HEK293 (cell line): Measurements from ENCODE around the gene PITPNM3.

ENCODE experiments used
- CTCF ChIA-PET: fragments of 350-600 bp; formaldehyde crosslinking; extraction: SDS; loops from one replicate; lab custom pipeline; 2021; ENCODE audit warnings: antibody characterized with exemption; lab: Yijun Ruan, JAX
- POLR2A ChIA-PET: fragments of 300-600 bp; formaldehyde crosslinking; extraction: SDS; loops from one replicate; lab custom pipeline; 2020; ENCODE audit warnings: antibody characterized with exemption, inconsistent platforms; lab: Yijun Ruan, JAX
- H3K27ac ChIP-seq: fragments of 200-500 bp; sonication (Bioruptor generic); 2 replicates; pipeline ENCODE4 v1.5.1; 2014; ENCODE audit warnings: low read depth, low read length, control low read depth, inconsistent platforms; ENCODE audit errors: extremely low read depth
- H3K36me3 ChIP-seq, 2 experiments: fragments of 200-500 bp in 1 of 2; sonication (Bioruptor generic) in 1 of 2; 1 replicate in 1 of 2; 2 replicates in 1 of 2; pipeline ENCODE4 v1.5.1; 2014 to 2017; ENCODE audit warnings: inconsistent platforms in 2 of 2, low read length in 2 of 2; ENCODE audit not compliant: control insufficient read depth in 2 of 2, insufficient read depth in 1 of 2
- H3K4me1 ChIP-seq: fragments of 200-500 bp; sonication (Bioruptor generic); 2 replicates; pipeline ENCODE4 v1.5.1; 2014; ENCODE audit warnings: mild to moderate bottlenecking, low read length, inconsistent platforms; ENCODE audit not compliant: control insufficient read depth, insufficient read depth
- H3K4me3 ChIP-seq: 2 replicates; pipeline ENCODE4 v1.5.1; 2011; ENCODE audit warnings: low read depth, mild to moderate bottlenecking, control low read depth, low read length, moderate library complexity
- H3K9me3 ChIP-seq: fragments of 200-500 bp; sonication (Bioruptor generic); 2 replicates; pipeline ENCODE4 v1.5.1; 2014; ENCODE audit warnings: low read depth, low read length, inconsistent platforms; ENCODE audit not compliant: control insufficient read depth, insufficient read depth
- GLIS2 ChIP-seq: fragments of 450-650 bp; formaldehyde crosslinking; IDR thresholded peaks from 2 replicates; pipeline ENCODE4 v1.5.1; 2016; ENCODE audit warnings: missing biosample characterization, missing genetic modification characterization
- OSR2 ChIP-seq: fragments of 450-650 bp; formaldehyde crosslinking; IDR thresholded peaks from 2 replicates; pipeline ENCODE4 v1.5.1; 2016; ENCODE audit warnings: missing biosample characterization, missing genetic modification characterization
- SCRT2 ChIP-seq: fragments of 450-650 bp; formaldehyde crosslinking; IDR thresholded peaks from 2 replicates; pipeline ENCODE4 v1.5.1; 2016; ENCODE audit warnings: missing biosample characterization, missing genetic modification characterization
- SP2 ChIP-seq: fragments of 450-650 bp; formaldehyde crosslinking; IDR thresholded peaks from 2 replicates; pipeline ENCODE4 v1.5.1; 2016; ENCODE audit warnings: missing biosample characterization, missing genetic modification characterization
- TCF7L2 ChIP-seq: IDR thresholded peaks from 2 replicates; pipeline ENCODE4 v1.6.1; 2011; ENCODE audit warnings: low read depth, mild to moderate bottlenecking, inconsistent platforms, low read length, moderate library complexity, borderline replicate concordance
- ZNF223 ChIP-seq: fragments of 450-650 bp; formaldehyde crosslinking; IDR thresholded peaks from 2 replicates; pipeline ENCODE4 v1.5.1; 2016; ENCODE audit warnings: missing biosample characterization, missing genetic modification characterization
- ZNF23 ChIP-seq: fragments of 450-650 bp; formaldehyde crosslinking; IDR thresholded peaks from 2 replicates; pipeline ENCODE4 v1.5.1; 2016; ENCODE audit warnings: missing biosample characterization, missing genetic modification characterization, borderline replicate concordance
- ZNF24 ChIP-seq: fragments of 450-650 bp; formaldehyde crosslinking; IDR thresholded peaks from 2 replicates; pipeline ENCODE4 v1.5.1; 2016; ENCODE audit warnings: missing biosample characterization, missing genetic modification characterization
- ZNF341 ChIP-seq: fragments of 450-650 bp; formaldehyde crosslinking; IDR thresholded peaks from 2 replicates; pipeline ENCODE4; 2016; ENCODE audit warnings: low read depth, missing biosample characterization, missing genetic modification characterization
- ZNF404 ChIP-seq: fragments of 450-650 bp; formaldehyde crosslinking; IDR thresholded peaks from 2 replicates; pipeline ENCODE4 v1.5.1; 2017; ENCODE audit warnings: missing biosample characterization, missing genetic modification characterization
- ZNF48 ChIP-seq: fragments of 450-650 bp; formaldehyde crosslinking; IDR thresholded peaks from 2 replicates; pipeline ENCODE4 v1.5.1; 2016; ENCODE audit warnings: missing biosample characterization, missing genetic modification characterization
- ZNF549 ChIP-seq: fragments of 450-650 bp; IDR thresholded peaks from 2 replicates; pipeline ENCODE4 v1.5.1; 2018; ENCODE audit warnings: missing biosample characterization, missing genetic modification characterization, mild to moderate bottlenecking, inconsistent platforms, moderate library complexity
- ZNF654 ChIP-seq: fragments of 450-650 bp; formaldehyde crosslinking; IDR thresholded peaks from 2 replicates; pipeline ENCODE4 v1.5.1; 2016; ENCODE audit warnings: low read depth, missing biosample characterization, missing genetic modification characterization
- ZNF843 ChIP-seq: fragments of 450-650 bp; formaldehyde crosslinking; IDR thresholded peaks from 2 replicates; pipeline ENCODE4 v1.5.1; 2016; ENCODE audit warnings: missing biosample characterization, missing genetic modification characterization
- ZSCAN30 ChIP-seq: fragments of 450-650 bp; IDR thresholded peaks from 2 replicates; pipeline ENCODE4 v1.5.1; 2018; ENCODE audit warnings: missing biosample characterization, mild to moderate bottlenecking, missing genetic modification characterization, moderate library complexity
- TF ChIP-seq, protein P1 (sequence below): fragments of 450-650 bp; formaldehyde crosslinking; IDR thresholded peaks from 2 replicates; pipeline ENCODE4; 2016; ENCODE audit warnings: missing biosample characterization, missing genetic modification characterization
- TF ChIP-seq, protein P2 (sequence below): fragments of 450-650 bp; formaldehyde crosslinking; IDR thresholded peaks from 2 replicates; pipeline ENCODE4 v1.5.1; 2016; ENCODE audit warnings: missing biosample characterization, missing genetic modification characterization

The PITPNM3 gene

DNA sequence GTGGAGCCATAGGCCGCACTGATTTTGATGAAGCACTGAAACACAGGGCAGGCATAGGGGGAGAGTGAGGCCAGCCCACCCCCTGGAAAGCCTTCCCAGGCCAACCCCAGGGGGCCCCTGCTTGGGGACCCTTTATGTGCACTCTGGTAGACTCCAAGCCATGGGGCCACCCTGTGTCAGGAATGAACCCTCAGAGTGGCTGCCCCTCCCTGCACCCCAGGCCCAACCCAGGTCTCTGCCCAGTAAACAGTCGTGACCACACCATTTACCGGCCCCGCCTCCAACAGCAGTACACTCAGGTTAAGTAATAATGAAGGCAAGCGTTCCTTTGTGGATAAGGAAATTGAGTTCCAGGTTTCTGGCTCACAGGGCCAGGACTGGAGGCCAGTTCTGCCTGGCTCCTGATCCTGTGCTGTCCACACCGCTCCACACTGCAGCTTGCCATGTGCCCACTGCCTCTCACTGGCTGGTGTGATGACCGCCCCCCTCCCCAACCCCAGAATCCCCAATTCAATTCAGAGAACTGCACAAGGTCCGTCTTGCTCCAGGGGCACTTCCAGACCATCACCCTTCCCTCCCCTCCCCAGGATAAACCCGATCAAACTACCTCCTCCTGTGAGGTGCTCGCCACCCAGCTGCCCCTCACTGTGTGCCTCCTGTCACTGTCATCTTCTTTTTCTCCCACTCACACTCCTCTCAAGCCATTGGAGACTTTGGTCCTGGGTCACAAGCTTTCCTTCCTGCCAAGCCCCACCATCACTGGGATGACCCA is 98.5 kb downstream of the PITPNM3 start:
- CTCF ChIA-PET = interaction anchor here (1.1 to 1.2 kb wide), 2 partner anchors 15 to 26 kb away, joined by 3 to 4 read pairs; no protein-coding TSS in a partner anchor
- Histone ChIP-seq H3K4me1 (no peaks in the 10 kb centered on the region), H3K36me3 (no peaks in the 10 kb centered on the region), H3K4me3 (no peak overlapping the region), H3K27ac (no peak overlapping the region), H3K9me3 (no peaks in the 10 kb centered on the region)
- POLR2A ChIA-PET = interaction anchor here (0.7 kb wide), 1 partner anchor 830 kb away, joined by 6 read pairs; no protein-coding TSS in a partner anchor
- TF ChIP-seq, protein P1, sequence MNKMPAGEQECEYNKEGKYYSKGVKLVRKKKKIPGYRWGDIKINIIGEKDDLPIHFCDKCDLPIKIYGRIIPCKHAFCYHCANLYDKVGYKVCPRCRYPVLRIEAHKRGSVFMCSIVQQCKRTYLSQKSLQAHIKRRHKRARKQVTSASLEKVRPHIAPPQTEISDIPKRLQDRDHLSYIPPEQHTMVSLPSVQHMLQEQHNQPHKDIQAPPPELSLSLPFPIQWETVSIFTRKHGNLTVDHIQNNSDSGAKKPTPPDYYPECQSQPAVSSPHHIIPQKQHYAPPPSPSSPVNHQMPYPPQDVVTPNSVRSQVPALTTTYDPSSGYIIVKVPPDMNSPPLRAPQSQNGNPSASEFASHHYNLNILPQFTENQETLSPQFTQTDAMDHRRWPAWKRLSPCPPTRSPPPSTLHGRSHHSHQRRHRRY (tag by site-specific recombination) = no peak

DNA sequence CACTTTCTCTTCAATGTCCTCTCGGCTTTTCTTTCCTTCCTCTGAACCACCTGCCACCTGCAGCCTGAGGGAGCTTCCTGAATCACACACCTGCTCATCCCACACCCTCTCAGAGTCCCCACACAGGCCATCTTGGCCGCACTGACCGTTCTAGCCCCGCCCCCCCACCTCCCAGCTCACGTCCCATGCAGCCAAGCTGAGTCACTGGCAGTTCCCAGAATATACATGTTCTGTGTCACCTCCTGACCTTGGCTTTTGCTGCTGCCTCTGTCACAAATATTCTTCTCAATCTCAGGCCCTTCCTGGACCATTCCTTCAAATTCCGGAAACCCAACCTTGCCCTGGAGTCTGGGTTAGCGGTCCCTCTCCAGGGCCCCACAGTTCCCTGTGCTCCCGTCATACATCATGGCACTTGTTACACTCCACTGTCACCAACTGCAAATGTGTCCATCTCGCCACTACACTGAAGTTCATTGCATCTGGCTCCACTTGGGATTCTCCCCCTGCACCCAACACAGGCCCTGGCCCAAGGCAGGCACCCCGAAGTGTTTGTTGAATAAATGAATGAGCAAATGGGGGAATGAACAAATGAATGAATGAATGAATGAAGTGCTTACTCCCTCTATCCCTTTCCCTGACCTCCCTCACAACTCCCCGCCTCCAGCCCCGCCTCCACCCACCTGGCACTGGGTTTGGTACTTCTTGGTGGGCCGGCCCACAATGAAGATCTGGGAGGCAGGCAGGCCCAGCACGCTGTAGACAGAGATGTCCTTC is 99.3 kb downstream of the PITPNM3 start:
- CTCF ChIA-PET = no interaction called here
- Histone ChIP-seq H3K4me1 (no peaks in the 10 kb centered on the region), H3K9me3 (no peaks in the 10 kb centered on the region), H3K36me3 (no peaks in the 10 kb centered on the region), H3K4me3 (no peak overlapping the region), H3K27ac (no peak overlapping the region)
- TF ChIP-seq ZNF24 (tag by site-specific recombination) (0 out of 2 replicates have a peak, but pooled peaks have one; percentile 49), SCRT2 (tag by site-specific recombination) (peak; percentile 47; the same call in 1 of the 2 replicates), ZNF549 (tag by site-specific recombination) (no peak)
- POLR2A ChIA-PET = interaction anchor here (0.6 kb wide), 1 partner anchor 9 kb away, joined by 3 read pairs; no protein-coding TSS in a partner anchor

DNA sequence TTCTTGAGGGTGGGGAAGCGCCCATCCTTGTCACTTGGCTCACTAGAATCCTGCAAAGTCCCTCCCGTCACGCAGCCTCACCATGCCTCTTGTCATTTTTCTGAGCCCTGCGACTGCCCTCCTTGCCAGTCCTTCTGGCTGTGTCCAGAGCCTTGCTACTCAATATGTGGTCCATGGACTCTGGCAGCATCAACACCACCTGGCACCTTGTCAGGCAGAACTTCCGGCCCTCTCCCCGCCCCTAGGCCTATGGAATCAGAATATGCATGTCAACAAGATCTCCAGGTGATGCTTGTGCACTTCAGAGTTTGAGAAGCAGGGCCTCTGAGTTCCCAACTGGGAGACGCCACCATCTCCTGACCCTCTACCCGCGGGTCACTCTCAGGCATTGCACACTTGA is 100.0 kb downstream of the PITPNM3 start:
- H3K4me3 ChIP-seq = no peak overlapping the region
- no peak overlapping the region for H3K27ac ChIP-seq
- no peaks in the 10 kb centered on the region for H3K9me3 ChIP-seq
- ChIA-PET CTCF (no interaction called here), POLR2A (no interaction called here)
- no peak for TF ChIP-seq OSR2 (tag by site-specific recombination)
- no peak for TF ChIP-seq ZNF341 (tag by site-specific recombination)
- no peak for TF ChIP-seq TCF7L2
- no peak for TF ChIP-seq ZNF404
- no peak for TF ChIP-seq ZNF48 (tag by site-specific recombination)
- TF ChIP-seq ZSCAN30 = no peak
- no peak for TF ChIP-seq ZNF223 (tag by site-specific recombination)
- TF ChIP-seq SCRT2 (tag by site-specific recombination) = no peak
- TF ChIP-seq, protein P2, sequence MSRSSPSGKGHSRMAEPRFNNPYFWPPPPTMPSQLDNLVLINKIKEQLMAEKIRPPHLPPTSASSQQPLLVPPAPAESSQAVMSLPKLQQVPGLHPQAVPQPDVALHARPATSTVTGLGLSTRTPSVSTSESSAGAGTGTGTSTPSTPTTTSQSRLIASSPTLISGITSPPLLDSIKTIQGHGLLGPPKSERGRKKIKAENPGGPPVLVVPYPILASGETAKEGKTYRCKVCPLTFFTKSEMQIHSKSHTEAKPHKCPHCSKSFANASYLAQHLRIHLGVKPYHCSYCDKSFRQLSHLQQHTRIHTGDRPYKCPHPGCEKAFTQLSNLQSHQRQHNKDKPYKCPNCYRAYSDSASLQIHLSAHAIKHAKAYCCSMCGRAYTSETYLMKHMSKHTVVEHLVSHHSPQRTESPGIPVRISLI (tag by site-specific recombination) = no peak
- no peak for TF ChIP-seq ZNF654 (tag by site-specific recombination)
- TF ChIP-seq SP2 (tag by site-specific recombination) = no peak
- no peak for TF ChIP-seq ZNF23
- TF ChIP-seq GLIS2 (tag by site-specific recombination) = no peak
- no peak for TF ChIP-seq ZNF843
- H3K36me3 ChIP-seq = no peaks in the 10 kb centered on the region
- H3K4me1 ChIP-seq = no peaks in the 10 kb centered on the region
